ENCODE data around the gene RASAL1.

The RASAL1 gene

GRCh38 chr12:113115455-113116126 lies 20.0 kb downstream of the RASAL1 start:
- DNase-seq (ENCODE audit: low read depth, low spot score): no peak

- no peak for DNase-seq (ENCODE audit: low read depth, low spot score)
These were observed 20.9 kb downstream of the RASAL1 start for GRCh38 chr12:113114447-113115178.

GRCh38 chr12:113113397-113113796 lies 22.2 kb downstream of the RASAL1 start:
- DNase-seq (ENCODE audit: low read depth, low spot score): no peak

- DNase-seq (ENCODE audit: low read depth, low spot score): no peak
These were observed 23.3 kb downstream of the RASAL1 start for GRCh38 chr12:113112043-113112899.

- no peak for DNase-seq (ENCODE audit: low read depth, low spot score)
These were observed 24.3 kb downstream of the RASAL1 start for GRCh38 chr12:113111247-113111646.

- no peak for DNase-seq (ENCODE audit: low read depth, low spot score)
These were observed 25.5 kb downstream of the RASAL1 start for GRCh38 chr12:113109872-113110599.

- no peak for DNase-seq (ENCODE audit: low read depth, low spot score)
These were observed 26.2 kb downstream of the RASAL1 start for GRCh38 chr12:113109360-113109759.

GRCh38 chr12:113108308-113108707 lies 27.3 kb downstream of the RASAL1 start:
- DNase-seq (ENCODE audit: low read depth, low spot score): no peak

- DNase-seq (ENCODE audit: low read depth, low spot score): no peak
These were observed 29.2 kb downstream of the RASAL1 start for GRCh38 chr12:113106361-113106760.

- no peak for DNase-seq (ENCODE audit: low read depth, low spot score)
These were observed 29.8 kb downstream of the RASAL1 start for GRCh38 chr12:113105606-113106271.

GRCh38 chr12:113104953-113105510 lies 30.5 kb downstream of the RASAL1 start:
- DNase-seq (ENCODE audit: low read depth, low spot score): no peak

GRCh38 chr12:113103756-113104450 lies 31.7 kb downstream of the RASAL1 start:
- DNase-seq (ENCODE audit: low read depth, low spot score): no peak

- no peak for DNase-seq (ENCODE audit: low read depth, low spot score)
These were observed 32.8 kb downstream of the RASAL1 start for GRCh38 chr12:113102811-113103210.

- DNase-seq (ENCODE audit: low read depth, low spot score): no peak
These were observed 33.8 kb downstream of the RASAL1 start for GRCh38 chr12:113101751-113102150.

GRCh38 chr12:113099764-113100163 lies 35.8 kb downstream of the RASAL1 start:
- DNase-seq (ENCODE audit: low read depth, low spot score): no peak

GRCh38 chr12:113099364-113099763 lies 36.2 kb downstream of the RASAL1 start:
- no peak for DNase-seq (ENCODE audit: low read depth, low spot score)

GRCh38 chr12:113098441-113099028 lies 37.0 kb downstream of the RASAL1 start:
- DNase-seq (ENCODE audit: low read depth, low spot score): no peak

- DNase-seq (ENCODE audit: low read depth, low spot score): no peak
These were observed 37.7 kb downstream of the RASAL1 start for GRCh38 chr12:113097716-113098440.
